GM12878 (cell line): ENCODE data around the gene ORM2. TPM values are rescaled to one million over a fixed set of nuclear protein-coding genes. Genes with fewer than 3 reads are reported as not detected.

Experiments used
- NFXL1 ChIP-seq: fragments of 450-650 bp; IDR thresholded peaks from 2 replicates; pipeline ENCODE4 v1.6.1; 2017; ENCODE audit warnings: antibody characterized with exemption, mild to moderate bottlenecking, borderline replicate concordance
- PAX5 ChIP-seq: IDR thresholded peaks from 2 replicates; pipeline ENCODE4 v1.6.1; 2011; ENCODE audit warnings: low read depth, low read length, borderline replicate concordance
- TCF3 ChIP-seq: IDR thresholded peaks from 2 replicates; pipeline ENCODE4 v1.6.1; 2012; ENCODE audit warnings: low read depth, mild to moderate bottlenecking, low read length, borderline replicate concordance; ENCODE audit not compliant: insufficient read depth
- ZSCAN29 ChIP-seq: fragments of 450-650 bp; IDR thresholded peaks from 2 replicates; pipeline ENCODE4 v1.6.1; 2017; ENCODE audit warnings: mild to moderate bottlenecking, moderate library complexity
- polyA plus RNA-seq, 11 experiments: library from polyadenylated mRNA; depleted of rRNA in 4 of 11; unstranded in 6 of 11; stranded (reverse) in 5 of 11; fragments of >200 nt; fragmentation: Nextera tagmentation in 4 of 11; fragmentation: Illumina TruSeq in 1 of 11; extraction: Ambion mirVana in 4 of 11; extraction: Trizol in 1 of 11; gene quantifications; 1 replicate in 1 of 11; 2 replicates in 10 of 11; pipeline versions ENCODE4 v1.2.1 to v1.2.3, GENCODE V29; 2011 to 2016; ENCODE audit warnings: inconsistent platforms in 2 of 11, missing spikeins in 2 of 11, low read depth in 1 of 11
- total RNA-seq, 4 experiments: library from RNA; depleted of rRNA in 3 of 4; stranded (reverse); fragments of >200 nt in 3 of 4; fragmentation: Illumina TruSeq in 1 of 4; extraction: Trizol in 1 of 4; gene quantifications; 2 replicates each; pipeline versions ENCODE4 v1.2.1 to v1.2.3, GENCODE V29; 2013 to 2021
- TF ChIP-seq, protein P1 (sequence below): fragments of 450-650 bp; IDR thresholded peaks from 2 replicates; pipeline ENCODE4 v1.6.1; 2018; ENCODE audit warnings: mild to moderate bottlenecking, low read depth, moderate library complexity; ENCODE audit not compliant: partially characterized antibody
- TF ChIP-seq, protein P2 (sequence below): fragments of 450-650 bp; IDR thresholded peaks from 2 replicates; pipeline ENCODE4 v1.6.1; 2017; ENCODE audit warnings: mild to moderate bottlenecking, moderate library complexity
- TF ChIP-seq, protein P3 (sequence below): fragments of 150-350 bp; IDR thresholded peaks from 2 replicates; pipeline ENCODE4 v1.6.1; 2016; ENCODE audit warnings: low read depth, low read length

Gene ORM2
- total and polyA plus RNA-seq, 10 of the 15 experiments (the other 5 are each of a cell fraction or from before 2014, with no cell fraction given): 0.64 TPM; not detected in 9

DNA sequence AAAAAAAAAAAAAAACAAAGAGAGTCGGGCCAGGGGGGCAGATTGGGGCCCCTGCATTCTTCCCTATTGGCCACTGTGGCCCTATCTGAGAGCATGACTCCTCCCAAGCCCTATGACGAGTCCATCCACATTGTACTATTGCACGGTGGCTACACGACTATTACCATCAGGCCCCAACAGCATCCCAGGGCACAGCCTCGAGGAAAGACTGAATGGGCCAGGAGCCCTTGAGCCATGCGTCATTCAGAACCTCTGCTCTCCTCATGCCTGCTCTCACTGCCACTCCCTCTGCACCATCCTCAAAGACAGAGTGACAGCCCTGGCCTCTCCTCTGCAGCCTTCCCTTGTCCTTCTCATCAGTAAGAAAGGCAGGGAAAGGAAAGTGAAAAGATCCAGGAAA, 26.9 kb upstream of the ORM2 start (continued):
- TF ChIP-seq, protein P1, sequence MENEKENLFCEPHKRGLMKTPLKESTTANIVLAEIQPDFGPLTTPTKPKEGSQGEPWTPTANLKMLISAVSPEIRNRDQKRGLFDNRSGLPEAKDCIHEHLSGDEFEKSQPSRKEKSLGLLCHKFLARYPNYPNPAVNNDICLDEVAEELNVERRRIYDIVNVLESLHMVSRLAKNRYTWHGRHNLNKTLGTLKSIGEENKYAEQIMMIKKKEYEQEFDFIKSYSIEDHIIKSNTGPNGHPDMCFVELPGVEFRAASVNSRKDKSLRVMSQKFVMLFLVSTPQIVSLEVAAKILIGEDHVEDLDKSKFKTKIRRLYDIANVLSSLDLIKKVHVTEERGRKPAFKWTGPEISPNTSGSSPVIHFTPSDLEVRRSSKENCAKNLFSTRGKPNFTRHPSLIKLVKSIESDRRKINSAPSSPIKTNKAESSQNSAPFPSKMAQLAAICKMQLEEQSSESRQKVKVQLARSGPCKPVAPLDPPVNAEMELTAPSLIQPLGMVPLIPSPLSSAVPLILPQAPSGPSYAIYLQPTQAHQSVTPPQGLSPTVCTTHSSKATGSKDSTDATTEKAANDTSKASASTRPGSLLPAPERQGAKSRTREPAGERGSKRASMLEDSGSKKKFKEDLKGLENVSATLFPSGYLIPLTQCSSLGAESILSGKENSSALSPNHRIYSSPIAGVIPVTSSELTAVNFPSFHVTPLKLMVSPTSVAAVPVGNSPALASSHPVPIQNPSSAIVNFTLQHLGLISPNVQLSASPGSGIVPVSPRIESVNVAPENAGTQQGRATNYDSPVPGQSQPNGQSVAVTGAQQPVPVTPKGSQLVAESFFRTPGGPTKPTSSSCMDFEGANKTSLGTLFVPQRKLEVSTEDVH: no peak
- no peak for TF ChIP-seq NFXL1
- TF ChIP-seq, protein P2, sequence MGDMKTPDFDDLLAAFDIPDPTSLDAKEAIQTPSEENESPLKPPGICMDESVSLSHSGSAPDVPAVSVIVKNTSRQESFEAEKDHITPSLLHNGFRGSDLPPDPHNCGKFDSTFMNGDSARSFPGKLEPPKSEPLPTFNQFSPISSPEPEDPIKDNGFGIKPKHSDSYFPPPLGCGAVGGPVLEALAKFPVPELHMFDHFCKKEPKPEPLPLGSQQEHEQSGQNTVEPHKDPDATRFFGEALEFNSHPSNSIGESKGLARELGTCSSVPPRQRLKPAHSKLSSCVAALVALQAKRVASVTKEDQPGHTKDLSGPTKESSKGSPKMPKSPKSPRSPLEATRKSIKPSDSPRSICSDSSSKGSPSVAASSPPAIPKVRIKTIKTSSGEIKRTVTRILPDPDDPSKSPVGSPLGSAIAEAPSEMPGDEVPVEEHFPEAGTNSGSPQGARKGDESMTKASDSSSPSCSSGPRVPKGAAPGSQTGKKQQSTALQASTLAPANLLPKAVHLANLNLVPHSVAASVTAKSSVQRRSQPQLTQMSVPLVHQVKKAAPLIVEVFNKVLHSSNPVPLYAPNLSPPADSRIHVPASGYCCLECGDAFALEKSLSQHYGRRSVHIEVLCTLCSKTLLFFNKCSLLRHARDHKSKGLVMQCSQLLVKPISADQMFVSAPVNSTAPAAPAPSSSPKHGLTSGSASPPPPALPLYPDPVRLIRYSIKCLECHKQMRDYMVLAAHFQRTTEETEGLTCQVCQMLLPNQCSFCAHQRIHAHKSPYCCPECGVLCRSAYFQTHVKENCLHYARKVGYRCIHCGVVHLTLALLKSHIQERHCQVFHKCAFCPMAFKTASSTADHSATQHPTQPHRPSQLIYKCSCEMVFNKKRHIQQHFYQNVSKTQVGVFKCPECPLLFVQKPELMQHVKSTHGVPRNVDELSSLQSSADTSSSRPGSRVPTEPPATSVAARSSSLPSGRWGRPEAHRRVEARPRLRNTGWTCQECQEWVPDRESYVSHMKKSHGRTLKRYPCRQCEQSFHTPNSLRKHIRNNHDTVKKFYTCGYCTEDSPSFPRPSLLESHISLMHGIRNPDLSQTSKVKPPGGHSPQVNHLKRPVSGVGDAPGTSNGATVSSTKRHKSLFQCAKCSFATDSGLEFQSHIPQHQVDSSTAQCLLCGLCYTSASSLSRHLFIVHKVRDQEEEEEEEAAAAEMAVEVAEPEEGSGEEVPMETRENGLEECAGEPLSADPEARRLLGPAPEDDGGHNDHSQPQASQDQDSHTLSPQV: no peak
- no peak for TF ChIP-seq PAX5
- TF ChIP-seq TCF3: no peak
- TF ChIP-seq ZSCAN29: no peak
- TF ChIP-seq, protein P3, sequence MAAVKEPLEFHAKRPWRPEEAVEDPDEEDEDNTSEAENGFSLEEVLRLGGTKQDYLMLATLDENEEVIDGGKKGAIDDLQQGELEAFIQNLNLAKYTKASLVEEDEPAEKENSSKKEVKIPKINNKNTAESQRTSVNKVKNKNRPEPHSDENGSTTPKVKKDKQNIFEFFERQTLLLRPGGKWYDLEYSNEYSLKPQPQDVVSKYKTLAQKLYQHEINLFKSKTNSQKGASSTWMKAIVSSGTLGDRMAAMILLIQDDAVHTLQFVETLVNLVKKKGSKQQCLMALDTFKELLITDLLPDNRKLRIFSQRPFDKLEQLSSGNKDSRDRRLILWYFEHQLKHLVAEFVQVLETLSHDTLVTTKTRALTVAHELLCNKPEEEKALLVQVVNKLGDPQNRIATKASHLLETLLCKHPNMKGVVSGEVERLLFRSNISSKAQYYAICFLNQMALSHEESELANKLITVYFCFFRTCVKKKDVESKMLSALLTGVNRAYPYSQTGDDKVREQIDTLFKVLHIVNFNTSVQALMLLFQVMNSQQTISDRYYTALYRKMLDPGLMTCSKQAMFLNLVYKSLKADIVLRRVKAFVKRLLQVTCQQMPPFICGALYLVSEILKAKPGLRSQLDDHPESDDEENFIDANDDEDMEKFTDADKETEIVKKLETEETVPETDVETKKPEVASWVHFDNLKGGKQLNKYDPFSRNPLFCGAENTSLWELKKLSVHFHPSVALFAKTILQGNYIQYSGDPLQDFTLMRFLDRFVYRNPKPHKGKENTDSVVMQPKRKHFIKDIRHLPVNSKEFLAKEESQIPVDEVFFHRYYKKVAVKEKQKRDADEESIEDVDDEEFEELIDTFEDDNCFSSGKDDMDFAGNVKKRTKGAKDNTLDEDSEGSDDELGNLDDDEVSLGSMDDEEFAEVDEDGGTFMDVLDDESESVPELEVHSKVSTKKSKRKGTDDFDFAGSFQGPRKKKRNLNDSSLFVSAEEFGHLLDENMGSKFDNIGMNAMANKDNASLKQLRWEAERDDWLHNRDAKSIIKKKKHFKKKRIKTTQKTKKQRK: no peak
